GM12878 (cell line): ENCODE results near the gene TOR1AIP1. TPM values are rescaled to one million over a fixed set of nuclear protein-coding genes. Genes with fewer than 3 reads are reported as not detected.
A peak's percentile ranks its signal among the peaks of the same experiment; 100 is the strongest.

Source experiments
- CBX5 ChIP-seq: sonication (generic); IDR thresholded peaks from 2 replicates; pipeline ENCODE4 v1.6.1; 2016; ENCODE audit warnings: low read depth, moderate library complexity, mild to moderate bottlenecking, inconsistent platforms
- CREB1 ChIP-seq: IDR thresholded peaks from 2 replicates; pipeline ENCODE4 v1.6.1; 2012; ENCODE audit warnings: low read depth, mild to moderate bottlenecking, inconsistent platforms
- EED ChIP-seq: sonication (generic); IDR thresholded peaks from 2 replicates; pipeline ENCODE4 v1.6.1; 2016; ENCODE audit warnings: antibody characterized with exemption, low read depth
- ETV6 ChIP-seq, 2 experiments: fragments of 450-650 bp in 1 of 2; IDR thresholded peaks in 1 of 2; conservative IDR thresholded peaks in 1 of 2; 2 replicates each; pipeline ENCODE4 v1.6.1; 2014; ENCODE audit warnings: antibody characterized with exemption in 1 of 2, borderline replicate concordance in 1 of 2, low read depth in 1 of 2, mild to moderate bottlenecking in 1 of 2, moderate library complexity in 1 of 2
- MEF2B ChIP-seq: fragments of 450-650 bp; IDR thresholded peaks from 2 replicates; pipeline ENCODE4 v1.6.1; 2018; ENCODE audit warnings: mild to moderate bottlenecking, moderate library complexity; ENCODE audit not compliant: partially characterized antibody, poor library complexity, severe bottlenecking
- NFYB ChIP-seq: IDR thresholded peaks from 2 replicates; pipeline ENCODE4 v1.6.1; 2011; ENCODE audit warnings: low read depth, mild to moderate bottlenecking, low read length, improper control_type of control experiment, moderate library complexity; ENCODE audit not compliant: insufficient read depth
- NR2C1 ChIP-seq: fragments of 450-650 bp; IDR thresholded peaks from 2 replicates; pipeline ENCODE4 v1.6.1; 2017; ENCODE audit warnings: antibody characterized with exemption, mild to moderate bottlenecking, moderate library complexity
- NR2F1 ChIP-seq: fragments of 450-650 bp; conservative IDR thresholded peaks from 2 replicates; pipeline ENCODE4 v1.6.1; 2017; ENCODE audit warnings: mild to moderate bottlenecking
- PML ChIP-seq: IDR thresholded peaks from 2 replicates; pipeline ENCODE4 v1.6.1; 2012; ENCODE audit warnings: low read length, inconsistent platforms
- RAD51 ChIP-seq: fragments of 450-650 bp; IDR thresholded peaks from 2 replicates; pipeline ENCODE4 v1.6.1; 2016; ENCODE audit warnings: moderate library complexity, mild to moderate bottlenecking, inconsistent platforms
- RB1 ChIP-seq: fragments of 450-650 bp; formaldehyde crosslinking; IDR thresholded peaks from 2 replicates; pipeline ENCODE4 v1.6.1; 2017; ENCODE audit warnings: mild to moderate bottlenecking, borderline replicate concordance
- RUNX3 ChIP-seq: IDR thresholded peaks from 2 replicates; pipeline ENCODE4 v1.6.1; 2012; ENCODE audit warnings: low read length, inconsistent platforms
- SMARCA5 ChIP-seq: fragments of 450-650 bp; IDR thresholded peaks from 2 replicates; pipeline ENCODE4 v1.6.1; 2017; ENCODE audit warnings: mild to moderate bottlenecking
- SPI1 ChIP-seq: IDR thresholded peaks from 2 replicates; pipeline ENCODE4 v1.6.1; 2011; ENCODE audit warnings: low read depth, mild to moderate bottlenecking, low read length, moderate library complexity, borderline replicate concordance; ENCODE audit not compliant: insufficient read depth
- YY1 ChIP-seq: IDR thresholded peaks from 2 replicates; pipeline ENCODE4 v1.6.1; 2011; ENCODE audit warnings: low read depth, mild to moderate bottlenecking, low read length
- ZNF622 ChIP-seq: fragments of 450-650 bp; IDR thresholded peaks from 2 replicates; pipeline ENCODE4 v1.6.1; 2017; ENCODE audit warnings: mild to moderate bottlenecking, inconsistent platforms
- polyA plus RNA-seq, 11 experiments: library from polyadenylated mRNA; depleted of rRNA in 4 of 11; unstranded in 6 of 11; stranded (reverse) in 5 of 11; fragments of >200 nt; fragmentation: Nextera tagmentation in 4 of 11; fragmentation: Illumina TruSeq in 1 of 11; extraction: Ambion mirVana in 4 of 11; extraction: Trizol in 1 of 11; gene quantifications; 1 replicate in 1 of 11; 2 replicates in 10 of 11; pipeline versions ENCODE4 v1.2.1 to v1.2.3, GENCODE V29; 2011 to 2016; ENCODE audit warnings: inconsistent platforms in 2 of 11, missing spikeins in 2 of 11, low read depth in 1 of 11
- total RNA-seq, 4 experiments: library from RNA; depleted of rRNA in 3 of 4; stranded (reverse); fragments of >200 nt in 3 of 4; fragmentation: Illumina TruSeq in 1 of 4; extraction: Trizol in 1 of 4; gene quantifications; 2 replicates each; pipeline versions ENCODE4 v1.2.1 to v1.2.3, GENCODE V29; 2013 to 2021
- TF ChIP-seq, protein P1 (sequence below): IDR thresholded peaks from 2 replicates; pipeline ENCODE4 v1.6.1; 2012; ENCODE audit warnings: low read depth, low read length, improper control_type of control experiment
- TF ChIP-seq, protein P2 (sequence below): fragments of 450-650 bp; IDR thresholded peaks from 2 replicates; pipeline ENCODE4 v1.6.1; 2017; ENCODE audit warnings: borderline replicate concordance
- TF ChIP-seq, protein P3 (sequence below): IDR thresholded peaks from 2 replicates; pipeline ENCODE4 v1.6.1; 2012; ENCODE audit warnings: mild to moderate bottlenecking, low read depth, low read length
- TF ChIP-seq, protein P4 (sequence below): fragments of 450-650 bp; IDR thresholded peaks from 2 replicates; pipeline ENCODE4 v1.6.1; 2017; ENCODE audit warnings: mild to moderate bottlenecking
- TF ChIP-seq, protein P5 (sequence below): IDR thresholded peaks from 2 replicates; pipeline ENCODE4 v1.6.1; 2012; ENCODE audit warnings: low read depth, low read length, improper control_type of control experiment

The TOR1AIP1 gene
- total and polyA plus RNA-seq, 10 of the 15 experiments (the other 5 are each of a cell fraction or from before 2014, with no cell fraction given) = 14.8 to 36.0 (median 25.8) TPM

DNA sequence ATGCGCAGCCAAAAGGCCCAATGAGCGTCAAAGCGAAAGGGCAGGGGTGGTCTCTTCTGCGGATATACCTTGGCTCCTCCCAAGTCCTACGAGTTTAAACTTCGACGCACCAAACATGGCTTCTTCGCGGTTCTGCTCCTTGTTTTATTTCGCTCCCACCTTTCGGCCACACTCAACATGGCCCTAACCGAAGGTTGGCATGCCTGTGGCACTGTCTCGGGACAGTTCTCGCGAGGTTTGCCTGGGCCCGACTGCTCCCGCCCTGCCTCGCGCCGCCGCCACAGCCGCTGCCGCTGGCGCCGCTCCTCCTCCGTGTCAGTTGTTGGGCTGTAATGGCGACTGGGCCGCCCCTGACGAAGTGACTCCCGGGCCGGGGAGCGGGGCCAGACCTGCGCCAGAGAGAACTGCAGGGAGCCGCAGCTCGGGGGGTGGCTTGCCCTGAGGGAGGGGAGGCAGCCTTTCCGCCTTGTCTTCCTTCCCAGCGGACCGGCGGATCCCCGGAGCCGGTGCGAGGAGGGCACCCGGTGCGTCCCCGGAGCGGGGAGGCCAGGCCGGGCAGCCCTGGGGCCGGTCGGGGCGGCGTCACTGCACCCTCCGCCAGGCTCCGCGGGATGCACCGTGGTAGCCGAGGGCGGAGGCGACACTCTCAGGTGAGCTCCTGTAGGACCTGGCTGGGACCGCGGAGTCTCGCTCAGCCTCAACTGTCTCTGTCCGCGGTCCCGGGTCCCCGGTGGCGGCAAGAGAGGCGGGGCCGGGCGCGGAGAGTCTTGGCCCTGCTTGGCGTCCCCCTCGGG lies 72.6 kb downstream of the TOR1AIP1 start, which contains the start of gene CEP350 (continued):
- TF ChIP-seq, protein P1, sequence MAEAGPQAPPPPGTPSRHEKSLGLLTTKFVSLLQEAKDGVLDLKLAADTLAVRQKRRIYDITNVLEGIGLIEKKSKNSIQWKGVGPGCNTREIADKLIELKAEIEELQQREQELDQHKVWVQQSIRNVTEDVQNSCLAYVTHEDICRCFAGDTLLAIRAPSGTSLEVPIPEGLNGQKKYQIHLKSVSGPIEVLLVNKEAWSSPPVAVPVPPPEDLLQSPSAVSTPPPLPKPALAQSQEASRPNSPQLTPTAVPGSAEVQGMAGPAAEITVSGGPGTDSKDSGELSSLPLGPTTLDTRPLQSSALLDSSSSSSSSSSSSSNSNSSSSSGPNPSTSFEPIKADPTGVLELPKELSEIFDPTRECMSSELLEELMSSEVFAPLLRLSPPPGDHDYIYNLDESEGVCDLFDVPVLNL = no peak
- TF ChIP-seq NR2F1 (0 out of 2 replicates have a peak, but pooled peaks have one; percentile 14), CBX5 (no peak; the same call in 1 of the 2 replicates), SMARCA5 (no peak; the same call in 1 of the 2 replicates), NFYB (no peak; the same call in 1 of the 2 replicates), SPI1 (no peak), ZNF622 (no peak), YY1 (peak; percentile 99), EED (peak; percentile 15; the same call in 1 of the 2 replicates), NR2C1 (peak; percentile 87), RUNX3 (peak; percentile 84), PML (peak; percentile 82; the same call in 1 of the 2 replicates), RAD51 (no peak), RB1 (peak; percentile 82; the same call in 1 of the 2 replicates), MEF2B (peak; percentile 12), CREB1 (peak; percentile 79; the same call in 1 of the 2 replicates), ETV6 (conservative IDR thresholded peaks at IDR 0.05 in 1 of 2, IDR thresholded peaks at IDR 0.05 in 1 of 2; ENCODE audit: borderline replicate concordance in 1 of 2, low read depth in 1 of 2) (no peak)
- TF ChIP-seq, protein P2, sequence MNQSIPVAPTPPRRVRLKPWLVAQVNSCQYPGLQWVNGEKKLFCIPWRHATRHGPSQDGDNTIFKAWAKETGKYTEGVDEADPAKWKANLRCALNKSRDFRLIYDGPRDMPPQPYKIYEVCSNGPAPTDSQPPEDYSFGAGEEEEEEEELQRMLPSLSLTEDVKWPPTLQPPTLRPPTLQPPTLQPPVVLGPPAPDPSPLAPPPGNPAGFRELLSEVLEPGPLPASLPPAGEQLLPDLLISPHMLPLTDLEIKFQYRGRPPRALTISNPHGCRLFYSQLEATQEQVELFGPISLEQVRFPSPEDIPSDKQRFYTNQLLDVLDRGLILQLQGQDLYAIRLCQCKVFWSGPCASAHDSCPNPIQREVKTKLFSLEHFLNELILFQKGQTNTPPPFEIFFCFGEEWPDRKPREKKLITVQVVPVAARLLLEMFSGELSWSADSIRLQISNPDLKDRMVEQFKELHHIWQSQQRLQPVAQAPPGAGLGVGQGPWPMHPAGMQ = peak; percentile 76
- TF ChIP-seq, protein P3, sequence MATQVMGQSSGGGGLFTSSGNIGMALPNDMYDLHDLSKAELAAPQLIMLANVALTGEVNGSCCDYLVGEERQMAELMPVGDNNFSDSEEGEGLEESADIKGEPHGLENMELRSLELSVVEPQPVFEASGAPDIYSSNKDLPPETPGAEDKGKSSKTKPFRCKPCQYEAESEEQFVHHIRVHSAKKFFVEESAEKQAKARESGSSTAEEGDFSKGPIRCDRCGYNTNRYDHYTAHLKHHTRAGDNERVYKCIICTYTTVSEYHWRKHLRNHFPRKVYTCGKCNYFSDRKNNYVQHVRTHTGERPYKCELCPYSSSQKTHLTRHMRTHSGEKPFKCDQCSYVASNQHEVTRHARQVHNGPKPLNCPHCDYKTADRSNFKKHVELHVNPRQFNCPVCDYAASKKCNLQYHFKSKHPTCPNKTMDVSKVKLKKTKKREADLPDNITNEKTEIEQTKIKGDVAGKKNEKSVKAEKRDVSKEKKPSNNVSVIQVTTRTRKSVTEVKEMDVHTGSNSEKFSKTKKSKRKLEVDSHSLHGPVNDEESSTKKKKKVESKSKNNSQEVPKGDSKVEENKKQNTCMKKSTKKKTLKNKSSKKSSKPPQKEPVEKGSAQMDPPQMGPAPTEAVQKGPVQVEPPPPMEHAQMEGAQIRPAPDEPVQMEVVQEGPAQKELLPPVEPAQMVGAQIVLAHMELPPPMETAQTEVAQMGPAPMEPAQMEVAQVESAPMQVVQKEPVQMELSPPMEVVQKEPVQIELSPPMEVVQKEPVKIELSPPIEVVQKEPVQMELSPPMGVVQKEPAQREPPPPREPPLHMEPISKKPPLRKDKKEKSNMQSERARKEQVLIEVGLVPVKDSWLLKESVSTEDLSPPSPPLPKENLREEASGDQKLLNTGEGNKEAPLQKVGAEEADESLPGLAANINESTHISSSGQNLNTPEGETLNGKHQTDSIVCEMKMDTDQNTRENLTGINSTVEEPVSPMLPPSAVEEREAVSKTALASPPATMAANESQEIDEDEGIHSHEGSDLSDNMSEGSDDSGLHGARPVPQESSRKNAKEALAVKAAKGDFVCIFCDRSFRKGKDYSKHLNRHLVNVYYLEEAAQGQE = peak; percentile 53; the same call in 1 of the 2 replicates
- TF ChIP-seq, protein P4, sequence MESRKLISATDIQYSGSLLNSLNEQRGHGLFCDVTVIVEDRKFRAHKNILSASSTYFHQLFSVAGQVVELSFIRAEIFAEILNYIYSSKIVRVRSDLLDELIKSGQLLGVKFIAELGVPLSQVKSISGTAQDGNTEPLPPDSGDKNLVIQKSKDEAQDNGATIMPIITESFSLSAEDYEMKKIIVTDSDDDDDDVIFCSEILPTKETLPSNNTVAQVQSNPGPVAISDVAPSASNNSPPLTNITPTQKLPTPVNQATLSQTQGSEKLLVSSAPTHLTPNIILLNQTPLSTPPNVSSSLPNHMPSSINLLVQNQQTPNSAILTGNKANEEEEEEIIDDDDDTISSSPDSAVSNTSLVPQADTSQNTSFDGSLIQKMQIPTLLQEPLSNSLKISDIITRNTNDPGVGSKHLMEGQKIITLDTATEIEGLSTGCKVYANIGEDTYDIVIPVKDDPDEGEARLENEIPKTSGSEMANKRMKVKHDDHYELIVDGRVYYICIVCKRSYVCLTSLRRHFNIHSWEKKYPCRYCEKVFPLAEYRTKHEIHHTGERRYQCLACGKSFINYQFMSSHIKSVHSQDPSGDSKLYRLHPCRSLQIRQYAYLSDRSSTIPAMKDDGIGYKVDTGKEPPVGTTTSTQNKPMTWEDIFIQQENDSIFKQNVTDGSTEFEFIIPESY = 0 out of 2 replicates have a peak, but pooled peaks have one; percentile 24
- TF ChIP-seq, protein P5, sequence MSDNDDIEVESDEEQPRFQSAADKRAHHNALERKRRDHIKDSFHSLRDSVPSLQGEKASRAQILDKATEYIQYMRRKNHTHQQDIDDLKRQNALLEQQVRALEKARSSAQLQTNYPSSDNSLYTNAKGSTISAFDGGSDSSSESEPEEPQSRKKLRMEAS = no peak; the same call in 1 of the 2 replicates
